ENCODE data around the gene AKR1E2.

AKR1E2 gene

DNA sequence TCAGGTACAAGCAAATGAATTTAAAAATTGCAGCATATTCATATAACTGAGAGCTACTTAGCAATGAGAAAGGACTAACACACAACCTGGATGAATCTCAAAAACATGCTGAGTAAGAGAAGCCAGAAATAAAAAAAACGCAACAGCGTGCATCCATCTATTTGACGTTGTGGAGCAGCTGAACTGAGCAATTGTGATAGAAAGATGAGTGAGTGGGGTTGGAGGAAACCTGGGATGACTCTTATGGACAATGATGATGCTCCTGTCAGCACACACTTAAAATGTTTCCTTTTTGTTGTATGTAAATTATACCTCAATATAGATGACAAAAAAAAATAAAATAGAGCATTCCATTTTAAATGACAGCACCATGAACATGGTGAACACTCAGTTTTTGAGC, 36.0 kb upstream of the AKR1E2 start:
- Histone ChIP-seq H3K27me3 (ENCODE audit: insufficient read depth, low read depth) (no peaks in the 10 kb centered on the region), H4K20me1 (ENCODE audit: insufficient read depth) (no peaks in the 10 kb centered on the region), H3K27ac (no peak overlapping the region), H3K4me3 (IDR thresholded peaks at IDR 0.05; ENCODE audit: insufficient read depth, low read depth, low read length) (no peak overlapping the region), H3K79me2 (ENCODE audit: insufficient read depth, low read depth) (no peaks in the 10 kb centered on the region), H2AFZ (ENCODE audit: low read depth) (no peak overlapping the region), H3K36me3 (ENCODE audit: insufficient read depth) (no peaks in the 10 kb centered on the region), H3K9ac (no peak overlapping the region), H3K4me1 (ENCODE audit: low read depth, poor library complexity, severe bottlenecking) (no peaks in the 10 kb centered on the region), H3K4me2 (no peak overlapping the region)
- TF ChIP-seq, protein P1, sequence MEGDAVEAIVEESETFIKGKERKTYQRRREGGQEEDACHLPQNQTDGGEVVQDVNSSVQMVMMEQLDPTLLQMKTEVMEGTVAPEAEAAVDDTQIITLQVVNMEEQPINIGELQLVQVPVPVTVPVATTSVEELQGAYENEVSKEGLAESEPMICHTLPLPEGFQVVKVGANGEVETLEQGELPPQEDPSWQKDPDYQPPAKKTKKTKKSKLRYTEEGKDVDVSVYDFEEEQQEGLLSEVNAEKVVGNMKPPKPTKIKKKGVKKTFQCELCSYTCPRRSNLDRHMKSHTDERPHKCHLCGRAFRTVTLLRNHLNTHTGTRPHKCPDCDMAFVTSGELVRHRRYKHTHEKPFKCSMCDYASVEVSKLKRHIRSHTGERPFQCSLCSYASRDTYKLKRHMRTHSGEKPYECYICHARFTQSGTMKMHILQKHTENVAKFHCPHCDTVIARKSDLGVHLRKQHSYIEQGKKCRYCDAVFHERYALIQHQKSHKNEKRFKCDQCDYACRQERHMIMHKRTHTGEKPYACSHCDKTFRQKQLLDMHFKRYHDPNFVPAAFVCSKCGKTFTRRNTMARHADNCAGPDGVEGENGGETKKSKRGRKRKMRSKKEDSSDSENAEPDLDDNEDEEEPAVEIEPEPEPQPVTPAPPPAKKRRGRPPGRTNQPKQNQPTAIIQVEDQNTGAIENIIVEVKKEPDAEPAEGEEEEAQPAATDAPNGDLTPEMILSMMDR (conservative IDR thresholded peaks at IDR 0.05; ENCODE audit: low read depth, low read length) = no peak

DNA sequence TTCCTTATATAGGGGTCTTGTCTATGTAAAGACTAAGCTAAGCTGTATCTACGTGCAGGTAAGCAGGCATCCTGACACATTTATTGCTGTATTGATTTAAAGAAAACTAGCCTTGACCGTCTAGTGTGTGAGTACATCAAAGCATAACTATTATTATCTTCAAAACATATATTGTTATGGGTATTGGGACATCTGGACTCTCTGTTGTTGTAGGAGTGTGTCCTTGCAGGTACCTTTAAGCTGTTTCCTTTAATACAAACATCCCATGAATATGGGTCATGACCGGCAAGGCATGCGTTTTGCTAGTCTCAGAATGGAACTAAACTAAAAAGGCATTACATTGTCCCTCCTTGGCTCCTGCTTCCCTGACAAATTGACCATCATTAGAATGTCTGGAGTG, 35.1 kb upstream of the AKR1E2 start:
- Histone ChIP-seq H3K79me2 (ENCODE audit: insufficient read depth, low read depth) (no peaks in the 10 kb centered on the region), H3K9ac (no peak overlapping the region), H3K4me3 (IDR thresholded peaks at IDR 0.05; ENCODE audit: insufficient read depth, low read depth, low read length) (no peak overlapping the region), H3K27ac (no peak overlapping the region), H3K36me3 (ENCODE audit: insufficient read depth) (no peaks in the 10 kb centered on the region), H4K20me1 (ENCODE audit: insufficient read depth) (no peaks in the 10 kb centered on the region), H3K27me3 (ENCODE audit: insufficient read depth, low read depth) (no peaks in the 10 kb centered on the region), H3K4me2 (no peak overlapping the region), H3K4me1 (ENCODE audit: low read depth, poor library complexity, severe bottlenecking) (no peaks in the 10 kb centered on the region), H2AFZ (ENCODE audit: low read depth) (no peak overlapping the region)
- TF ChIP-seq, protein P1 (conservative IDR thresholded peaks at IDR 0.05; ENCODE audit: low read depth, low read length) = no peak

- Histone ChIP-seq H3K4me3 (IDR thresholded peaks at IDR 0.05; ENCODE audit: insufficient read depth, low read depth, low read length) (no peak overlapping the region), H3K36me3 (ENCODE audit: insufficient read depth) (no peaks in the 10 kb centered on the region), H3K27me3 (ENCODE audit: insufficient read depth, low read depth) (no peaks in the 10 kb centered on the region), H3K9ac (no peak overlapping the region), H3K4me1 (ENCODE audit: low read depth, poor library complexity, severe bottlenecking) (no peaks in the 10 kb centered on the region), H3K4me2 (no peak overlapping the region), H3K79me2 (ENCODE audit: insufficient read depth, low read depth) (no peaks in the 10 kb centered on the region), H3K27ac (no peak overlapping the region), H2AFZ (ENCODE audit: low read depth) (no peak overlapping the region), H4K20me1 (ENCODE audit: insufficient read depth) (no peaks in the 10 kb centered on the region)
- TF ChIP-seq, protein P1 (conservative IDR thresholded peaks at IDR 0.05; ENCODE audit: low read depth, low read length) = no peak
These were observed 33.6 kb upstream of the AKR1E2 start for GRCh38 chr10:4792381-4792780.

DNA sequence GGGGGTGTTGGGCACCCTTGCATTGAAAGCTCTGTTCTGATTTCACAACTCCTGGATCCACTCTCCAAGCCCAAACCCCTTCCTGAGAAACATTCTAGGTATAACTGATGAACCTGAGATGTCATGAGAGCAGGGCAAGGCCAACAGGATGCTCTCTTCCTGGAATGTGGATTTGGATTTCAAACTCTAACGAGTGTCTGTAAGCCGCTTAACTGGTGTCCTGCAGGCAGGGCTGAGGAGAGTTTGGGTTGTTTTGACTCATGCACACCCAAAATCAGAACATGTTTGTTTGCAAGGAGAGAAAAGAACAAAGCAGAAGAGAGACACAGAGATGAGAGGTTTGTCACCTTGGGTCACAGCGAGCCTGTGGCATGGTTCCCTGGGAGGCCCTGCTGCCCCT, 24.6 kb upstream of the AKR1E2 start:
- H3K27me3 ChIP-seq (ENCODE audit: insufficient read depth, low read depth) = no peaks in the 10 kb centered on the region
- no peaks in the 10 kb centered on the region for H4K20me1 ChIP-seq (ENCODE audit: insufficient read depth)
- TF ChIP-seq, protein P1 (conservative IDR thresholded peaks at IDR 0.05; ENCODE audit: low read depth, low read length) = no peak

More for the DNA sequence above, 24.6 kb upstream of the AKR1E2 start:
- Histone ChIP-seq H3K27ac (no peak overlapping the region), H3K36me3 (ENCODE audit: insufficient read depth) (no peaks in the 10 kb centered on the region), H3K4me2 (no peak overlapping the region), H3K79me2 (ENCODE audit: insufficient read depth, low read depth) (no peaks in the 10 kb centered on the region), H2AFZ (ENCODE audit: low read depth) (no peak overlapping the region), H3K9ac (no peak overlapping the region), H3K4me1 (ENCODE audit: low read depth, poor library complexity, severe bottlenecking) (no peaks in the 10 kb centered on the region), H3K4me3 (IDR thresholded peaks at IDR 0.05; ENCODE audit: insufficient read depth, low read depth, low read length) (no peak overlapping the region)
